Esophagus muscularis mucosa (tissue), 4 donors: Measurements from ENCODE around the gene GABRP. TPM values are rescaled to one million over a fixed set of nuclear protein-coding genes. Genes with fewer than 3 reads are reported as not detected.
"Not testable (repeated sequence)": the region's sequence is repeated elsewhere in the genome, so short reads cannot be mapped to it uniquely, and the experiment has no call there.

Source experiments
- DNase-seq: peaks from one replicate; pipeline ENCODE4 v3.0.0-alpha.2; 2017; ENCODE audit errors: extremely low spot score
- H3K27ac ChIP-seq, 4 donors: fragments of 200-600 bp; sonication (generic); replicated peaks in 1 of 4; 1 replicate in 3 of 4; 2 replicates in 1 of 4; pipeline ENCODE4 v1.5.1; 2016 to 2019; ENCODE audit warnings: mild to moderate bottlenecking in 1 of 4
- H3K27me3 ChIP-seq, 4 donors: fragments of 200-600 bp; sonication (generic); one replicate each; pipeline versions ENCODE4 v1.5.1 to v1.6.0; 2016 to 2019
- H3K36me3 ChIP-seq, 4 donors: fragments of 200-600 bp; sonication (generic); one replicate each; pipeline ENCODE4 v1.5.1; 2016 to 2019
- H3K4me1 ChIP-seq, 4 donors: fragments of 200-600 bp; sonication (generic); one replicate each; pipeline ENCODE4 v1.5.1; 2016 to 2019
- H3K4me3 ChIP-seq, 4 donors: fragments of 200-600 bp; sonication (generic); 1 replicate in 2 of 4; 2 replicates in 2 of 4; pipeline ENCODE4 v1.5.1; 2016 to 2019; ENCODE audit warnings: mild to moderate bottlenecking in 4 of 4, moderate library complexity in 1 of 4
- H3K9me3 ChIP-seq, 4 donors: fragments of 200-600 bp; sonication (generic); 1 replicate in 3 of 4; 2 replicates in 1 of 4; pipeline ENCODE4 v1.5.1; 2016 to 2019
- CTCF ChIP-seq, 3 experiments: fragments of 200-600 bp in 2 of 3; fragments of 450-650 bp in 1 of 3; sonication (generic) in 2 of 3; IDR thresholded peaks; one replicate each; pipeline ENCODE4 v1.5.1; 2017 to 2019; ENCODE audit warnings: antibody characterized with exemption in 3 of 3, mild to moderate bottlenecking in 2 of 3, moderate library complexity in 1 of 3
- EP300 ChIP-seq: sonication (generic); formaldehyde crosslinking; IDR thresholded peaks from one replicate; pipeline ENCODE4 v1.6.1; 2017; ENCODE audit warnings: antibody characterized with exemption
- POLR2A ChIP-seq: fragments of 450-650 bp; IDR thresholded peaks from one replicate; pipeline ENCODE4 v1.6.1; 2017; ENCODE audit warnings: antibody characterized with exemption, moderate library complexity, mild to moderate bottlenecking, low read depth
- POLR2AphosphoS5 ChIP-seq, 2 donors: sonication (generic); formaldehyde crosslinking; IDR thresholded peaks; one replicate each; pipeline ENCODE4 v1.6.1; 2017; ENCODE audit warnings: antibody characterized with exemption in 2 of 2
- WGBS: methylation state at CpG from one replicate; pipeline ENCODE4 v1.1.5; 2018; 5-methylcytosine and 5-hydroxymethylcytosine counted together
- intact Hi-C: fragments of 100-400 bp; cut with DNase I; formaldehyde crosslinking; loops from one replicate; pipeline ENCODE4 v1.15.1; 2023
- total RNA-seq, 4 donors: library from RNA; depleted of rRNA; stranded (reverse); fragments of >200 nt; gene quantifications; one replicate each; pipeline versions ENCODE4 v1.1.0 to v1.2.1, GENCODE V29; 2016

GABRP gene
- total RNA-seq, 4 donors from 2014 or later, result 0.42 TPM; not detected in 3

DNA sequence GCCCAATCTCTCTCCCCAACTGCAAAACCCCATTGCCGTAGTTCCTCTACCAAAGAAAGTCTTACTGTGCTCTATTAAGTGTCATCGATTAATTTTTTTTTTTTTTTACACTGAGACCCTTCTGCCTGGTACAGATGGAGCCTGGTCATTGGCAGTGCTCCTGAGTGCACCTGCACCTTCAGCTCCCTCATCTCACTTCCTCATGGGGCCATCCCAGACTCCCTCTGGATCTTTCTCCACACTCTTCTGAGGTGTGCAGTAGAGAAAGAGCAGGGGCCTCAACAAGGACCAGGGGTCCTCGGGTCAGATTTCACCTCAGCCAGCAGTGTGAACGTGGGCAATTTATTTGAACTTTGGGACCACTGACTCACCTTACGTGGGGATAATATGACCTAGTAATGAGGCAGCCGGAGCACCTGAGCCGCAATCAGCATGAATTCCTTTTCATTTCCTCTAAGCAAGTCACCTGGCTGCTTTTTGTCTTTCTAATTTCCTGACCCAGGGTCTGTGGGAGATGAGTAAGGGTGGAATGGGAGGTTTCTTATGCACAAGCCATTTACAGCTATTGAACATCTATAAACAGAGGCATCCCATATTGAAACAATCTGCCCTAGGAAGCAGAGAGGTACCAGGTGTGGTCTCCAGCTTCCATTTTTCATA is 22.3 kb upstream of the GABRP start:
- H3K27me3 ChIP-seq, result no peaks in the 10 kb centered on the region
- H3K4me3 ChIP-seq, result no peak overlapping the region
- TF ChIP-seq POLR2AphosphoS5 (IDR thresholded peaks at IDR 0.05), result no peak
- TF ChIP-seq POLR2A, result no peak
- TF ChIP-seq EP300, result no peak
- TF ChIP-seq CTCF (IDR thresholded peaks at IDR 0.05), result no peak
- no peaks in the 10 kb centered on the region for H3K9me3 ChIP-seq
- no peak for DNase-seq
- H3K27ac ChIP-seq, result no peak overlapping the region
- H3K36me3 ChIP-seq, result no peaks in the 10 kb centered on the region
- intact Hi-C loops, result no loop called here
- peaks cover 18 to 21% (median 19%) of the 10 kb centered on the region in 4 donors for H3K4me1 ChIP-seq
- WGBS, result 86% methylated on average over 7 of the region's 7 CpGs

DNA sequence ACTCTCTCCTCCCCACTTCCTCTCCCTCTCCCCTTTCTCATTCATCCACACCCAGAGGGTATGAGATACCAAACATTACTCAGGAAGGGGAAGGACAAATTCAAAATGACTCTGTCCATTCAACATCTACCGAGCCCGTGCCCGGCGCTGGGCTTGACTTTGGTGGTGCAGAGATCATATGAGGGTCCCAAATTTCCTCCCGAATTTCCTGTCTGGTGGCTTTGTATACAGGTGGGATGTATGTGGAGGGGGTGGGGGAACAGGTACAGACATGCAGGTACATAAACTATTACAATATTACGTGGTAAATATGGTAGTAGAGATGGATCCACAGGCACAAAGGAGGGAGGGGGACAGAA is 21.8 kb upstream of the GABRP start:
- 90% methylated on average over 6 of the region's 6 CpGs for WGBS

GRCh38 chr5:170762298-170762697 is 21.2 kb upstream of the GABRP start:
- H3K9me3 ChIP-seq, H3K27ac ChIP-seq, DNase-seq, H3K4me1 ChIP-seq, H3K4me3 ChIP-seq, intact Hi-C loops, H3K27me3 ChIP-seq, H3K36me3 ChIP-seq: not testable (repeated sequence)
- 88% methylated on average over 9 of the region's 9 CpGs for WGBS

More for the DNA sequence above, 21.8 kb upstream of the GABRP start:
- intact Hi-C loops, result no loop called here
- Histone ChIP-seq H3K27ac (no peak overlapping the region), H3K36me3 (no peaks in the 10 kb centered on the region), H3K9me3 (no peaks in the 10 kb centered on the region), H3K4me1 (peaks cover 14 to 15% (median 14%) of the 10 kb centered on the region in 4 donors), H3K4me3 (no peak overlapping the region), H3K27me3 (no peaks in the 10 kb centered on the region)
- DNase-seq, result no peak
- TF ChIP-seq POLR2AphosphoS5 (IDR thresholded peaks at IDR 0.05), result no peak

DNA sequence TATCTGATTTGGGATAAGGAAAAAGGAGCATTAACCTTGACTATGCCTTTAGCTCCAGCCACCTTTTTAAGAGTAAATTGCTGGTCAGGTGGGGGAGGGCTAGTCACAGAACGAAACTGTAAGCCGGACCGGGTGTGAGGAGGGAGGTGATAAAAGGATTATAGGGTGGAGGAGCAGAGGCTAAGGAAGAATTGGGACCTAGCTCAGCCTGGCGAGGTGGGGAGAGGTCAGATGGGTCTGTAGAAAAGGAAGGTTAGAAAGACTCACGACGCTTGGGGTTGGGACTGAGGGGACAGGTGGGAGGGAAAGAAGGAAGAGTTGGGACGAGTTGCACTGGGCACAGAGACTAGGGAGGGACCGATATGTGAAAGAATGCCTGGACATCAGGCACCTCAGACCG is 17.7 kb upstream of the GABRP start:
- H3K9me3 ChIP-seq, H3K27me3 ChIP-seq, DNase-seq, H3K4me3 ChIP-seq, H3K4me1 ChIP-seq, H3K36me3 ChIP-seq, intact Hi-C loops, H3K27ac ChIP-seq: not testable (repeated sequence)
- 76% methylated on average over 9 of the region's 9 CpGs for WGBS

- 24% methylated on average over 6 of the region's 6 CpGs for WGBS
- H3K27ac ChIP-seq, result no peak overlapping the region
- peaks cover 0 to 3% (median 0%) of the 10 kb centered on the region in 4 donors for H3K4me1 ChIP-seq
- H3K36me3 ChIP-seq, result no peaks in the 10 kb centered on the region
- TF ChIP-seq POLR2A, result no peak
- TF ChIP-seq CTCF (IDR thresholded peaks at IDR 0.05), result no peak
- no peak for TF ChIP-seq EP300
- no peaks in the 10 kb centered on the region for H3K9me3 ChIP-seq
- no peak for DNase-seq
- intact Hi-C loops, result no loop called here
- H3K27me3 ChIP-seq, result peaks cover 0 to 8% (median 0%) of the 10 kb centered on the region in 4 donors
- no peak overlapping the region for H3K4me3 ChIP-seq
Observed at GRCh38 chr5:170769246-170769645, 14.3 kb upstream of the GABRP start.

DNA sequence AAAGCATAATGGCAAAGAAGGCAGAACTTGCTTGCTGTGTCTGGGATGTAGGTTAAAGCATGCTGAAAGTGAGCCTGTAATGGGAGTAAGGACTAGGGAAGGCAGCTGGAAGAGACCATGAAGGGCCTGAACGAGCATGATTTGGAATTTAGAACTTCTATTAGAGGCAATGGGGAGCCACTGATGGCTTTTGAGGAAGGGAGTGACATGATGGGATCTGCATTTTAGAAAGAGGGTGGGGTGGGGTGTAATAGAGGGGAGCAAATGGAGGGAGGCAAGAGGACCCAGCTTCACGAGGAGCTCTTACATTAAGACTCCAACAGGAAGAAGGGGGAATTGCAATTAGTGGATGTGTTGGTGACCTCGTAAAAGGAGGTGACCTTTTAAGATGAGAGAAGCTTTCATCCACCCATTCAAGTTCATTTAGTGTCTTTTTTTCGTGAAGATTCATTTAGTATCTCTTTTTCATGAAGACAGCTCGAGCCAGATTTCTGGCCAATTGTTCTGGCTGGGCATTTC is 13.6 kb upstream of the GABRP start:
- Histone ChIP-seq H3K27ac (no peak overlapping the region), H3K4me1 (peaks cover 0 to 3% (median 0%) of the 10 kb centered on the region in 4 donors), H3K36me3 (no peaks in the 10 kb centered on the region), H3K27me3 (peaks cover 0 to 8% (median 0%) of the 10 kb centered on the region in 4 donors), H3K9me3 (no peaks in the 10 kb centered on the region), H3K4me3 (no peak overlapping the region)
- DNase-seq, result no peak
- TF ChIP-seq EP300 (no peak), CTCF (IDR thresholded peaks at IDR 0.05) (no peak), POLR2A (no peak), POLR2AphosphoS5 (IDR thresholded peaks at IDR 0.05) (no peak)
- intact Hi-C loops, result no loop called here
- 74% methylated on average over 5 of the region's 5 CpGs for WGBS
